AG09319 (cell line): ENCODE measurements around the gene HECTD3.

Experiments
- DNase-seq: peaks from one replicate; pipeline ENCODE4 v3.0.0-alpha.2; 2010; ENCODE audit warnings: low read depth; ENCODE audit errors: extremely low read depth
- TF ChIP-seq, protein P1 (sequence below): IDR thresholded peaks from 2 replicates; pipeline ENCODE4 v1.5.1; 2011; ENCODE audit warnings: low read depth, mild to moderate bottlenecking, inconsistent platforms, low read length, moderate library complexity

HECTD3 gene

DNA sequence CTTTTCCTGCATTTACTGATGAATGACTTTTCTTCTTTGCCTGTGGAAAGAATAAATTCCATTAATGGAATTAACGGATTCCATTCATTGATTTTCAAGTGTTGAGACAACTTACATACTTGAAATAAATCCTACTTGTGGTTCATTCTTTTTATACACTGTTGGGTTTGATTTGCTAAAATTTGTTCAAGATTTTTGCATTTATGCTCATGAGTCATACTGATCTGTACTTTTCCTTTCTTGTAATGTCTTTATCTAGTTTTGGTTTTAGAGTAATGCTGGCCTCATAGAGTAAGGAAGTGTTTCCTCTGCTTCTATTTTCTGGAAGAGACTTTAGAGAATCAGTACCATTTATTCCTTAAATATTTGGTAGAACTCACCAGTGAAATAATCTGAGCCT lies 15.3 kb upstream of the HECTD3 start:
- TF ChIP-seq, protein P1, sequence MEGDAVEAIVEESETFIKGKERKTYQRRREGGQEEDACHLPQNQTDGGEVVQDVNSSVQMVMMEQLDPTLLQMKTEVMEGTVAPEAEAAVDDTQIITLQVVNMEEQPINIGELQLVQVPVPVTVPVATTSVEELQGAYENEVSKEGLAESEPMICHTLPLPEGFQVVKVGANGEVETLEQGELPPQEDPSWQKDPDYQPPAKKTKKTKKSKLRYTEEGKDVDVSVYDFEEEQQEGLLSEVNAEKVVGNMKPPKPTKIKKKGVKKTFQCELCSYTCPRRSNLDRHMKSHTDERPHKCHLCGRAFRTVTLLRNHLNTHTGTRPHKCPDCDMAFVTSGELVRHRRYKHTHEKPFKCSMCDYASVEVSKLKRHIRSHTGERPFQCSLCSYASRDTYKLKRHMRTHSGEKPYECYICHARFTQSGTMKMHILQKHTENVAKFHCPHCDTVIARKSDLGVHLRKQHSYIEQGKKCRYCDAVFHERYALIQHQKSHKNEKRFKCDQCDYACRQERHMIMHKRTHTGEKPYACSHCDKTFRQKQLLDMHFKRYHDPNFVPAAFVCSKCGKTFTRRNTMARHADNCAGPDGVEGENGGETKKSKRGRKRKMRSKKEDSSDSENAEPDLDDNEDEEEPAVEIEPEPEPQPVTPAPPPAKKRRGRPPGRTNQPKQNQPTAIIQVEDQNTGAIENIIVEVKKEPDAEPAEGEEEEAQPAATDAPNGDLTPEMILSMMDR = no peak
- no peak for DNase-seq

DNA sequence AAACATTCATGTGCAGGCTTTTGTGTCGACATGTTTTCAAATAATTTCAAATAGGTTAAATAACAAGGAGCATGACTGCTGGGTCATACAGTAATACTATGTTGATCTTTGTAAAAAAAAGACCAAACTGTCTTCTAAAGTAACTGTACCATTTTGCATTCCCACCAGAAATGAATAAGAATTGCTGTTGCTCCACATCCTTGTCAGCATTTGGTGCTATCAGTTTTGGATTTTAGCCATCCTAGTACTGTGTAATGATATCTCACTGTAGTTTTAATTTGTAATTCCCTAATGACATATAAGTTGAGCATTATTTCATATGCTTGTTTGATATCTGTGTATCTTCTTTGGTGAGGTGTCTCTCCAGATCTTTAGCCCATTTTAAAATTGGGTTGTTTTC lies 12.5 kb upstream of the HECTD3 start:
- DNase-seq = no peak
- TF ChIP-seq, protein P1 = no peak

- TF ChIP-seq, protein P1 = peak; percentile 83
- DNase-seq = no peak
Observed at GRCh38 chr1:45018599-45019230, 7.6 kb upstream of the HECTD3 start.

GRCh38 chr1:45016767-45017166 lies 5.6 kb upstream of the HECTD3 start:
- TF ChIP-seq, protein P1 = no peak
- DNase-seq = no peak

DNA sequence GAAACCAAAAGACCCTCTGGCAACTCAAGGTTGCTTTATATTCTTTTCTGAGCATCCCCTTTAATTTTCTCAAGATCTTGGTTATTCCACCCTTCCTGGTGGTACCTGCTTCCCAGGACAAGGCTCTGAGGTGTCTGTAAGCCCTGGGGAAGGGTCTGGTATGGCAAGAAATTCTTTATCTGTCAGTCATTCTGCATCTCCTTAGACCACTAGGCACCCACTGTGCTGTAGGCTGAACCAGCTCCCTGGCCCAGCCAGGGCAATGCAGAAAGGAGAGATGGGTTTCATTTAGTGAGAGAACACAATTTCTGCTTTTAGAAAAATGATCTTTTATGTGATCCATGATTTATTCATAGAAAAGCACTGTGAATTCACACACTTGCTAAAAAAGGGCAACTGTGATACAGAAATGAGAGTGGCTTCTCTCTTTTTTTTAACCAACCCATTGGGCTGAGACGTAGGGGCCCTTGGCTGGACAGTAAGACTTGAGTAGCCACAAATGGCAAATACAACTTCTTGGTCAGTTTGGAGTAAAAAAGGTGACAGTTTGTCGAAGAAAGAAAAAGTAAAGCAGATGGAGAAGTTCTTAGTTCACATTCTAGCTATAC lies 5.1 kb upstream of the HECTD3 start:
- TF ChIP-seq, protein P1 = no peak
- no peak for DNase-seq

DNA sequence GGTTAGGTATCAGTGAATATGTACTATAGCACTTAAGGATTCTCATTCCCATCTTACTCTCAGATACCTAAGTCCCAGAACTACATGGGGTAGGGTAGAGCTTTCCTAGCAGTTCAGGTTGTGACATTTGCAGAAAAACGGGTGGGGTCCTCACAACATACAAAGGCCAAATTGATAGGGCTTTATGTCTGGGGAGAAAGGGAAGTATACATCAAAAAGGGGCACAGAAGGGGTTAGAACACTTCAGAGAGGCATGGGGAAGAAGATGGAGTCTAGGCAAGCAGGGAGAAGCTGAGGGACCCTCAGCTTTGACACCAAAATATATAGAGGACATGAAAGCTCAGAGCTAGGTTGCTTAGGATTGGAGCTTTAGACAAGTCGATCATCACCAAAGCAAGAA lies 4.6 kb upstream of the HECTD3 start:
- TF ChIP-seq, protein P1 = no peak

DNA sequence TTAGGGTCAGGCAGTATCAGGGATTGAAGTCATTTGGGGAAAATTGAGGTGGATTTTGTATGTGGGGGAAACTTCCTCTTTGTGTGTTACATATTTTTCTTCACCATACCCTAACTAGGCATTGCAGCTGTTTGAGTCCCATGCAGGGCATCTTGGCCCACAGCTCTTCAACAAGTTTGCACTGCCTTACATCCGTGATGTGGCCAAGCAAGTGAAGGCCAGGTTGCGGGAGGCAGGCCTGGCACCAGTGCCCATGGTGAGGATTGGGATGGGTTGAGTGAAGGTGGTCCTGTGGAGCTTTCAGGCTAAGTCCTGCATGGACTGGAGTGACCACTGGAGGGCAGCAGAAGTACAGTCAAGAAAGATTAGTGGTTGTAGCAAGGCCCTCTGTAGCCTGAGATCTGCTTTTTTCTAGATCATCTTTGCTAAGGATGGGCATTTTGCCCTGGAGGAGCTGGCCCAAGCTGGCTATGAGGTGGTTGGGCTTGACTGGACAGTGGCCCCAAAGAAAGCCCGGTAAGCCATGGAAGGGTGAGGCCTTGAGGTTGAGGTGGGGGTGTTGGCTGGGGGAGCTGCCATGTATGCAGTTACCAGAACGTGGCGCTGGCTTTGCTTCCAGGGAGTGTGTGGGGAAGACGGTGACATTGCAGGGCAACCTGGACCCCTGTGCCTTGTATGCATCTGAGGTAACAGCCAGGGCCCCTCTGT lies 3.4 kb upstream of the HECTD3 start:
- DNase-seq = peak; percentile 77
- TF ChIP-seq, protein P1 = peak; percentile 93

More for the DNA sequence above, 4.6 kb upstream of the HECTD3 start:
- DNase-seq = no peak
